Right hindlimb (tissue), 1 donor: Measurements from ENCODE around the gene RAD17.
"Not testable (repeated sequence)": the region's sequence is repeated elsewhere in the genome, so short reads cannot be mapped to it uniquely, and the experiment has no call there.

Experiments used
- DNase-seq: peaks from one replicate; pipeline ENCODE4 v3.0.0-alpha.2; 2018

The RAD17 gene

DNA sequence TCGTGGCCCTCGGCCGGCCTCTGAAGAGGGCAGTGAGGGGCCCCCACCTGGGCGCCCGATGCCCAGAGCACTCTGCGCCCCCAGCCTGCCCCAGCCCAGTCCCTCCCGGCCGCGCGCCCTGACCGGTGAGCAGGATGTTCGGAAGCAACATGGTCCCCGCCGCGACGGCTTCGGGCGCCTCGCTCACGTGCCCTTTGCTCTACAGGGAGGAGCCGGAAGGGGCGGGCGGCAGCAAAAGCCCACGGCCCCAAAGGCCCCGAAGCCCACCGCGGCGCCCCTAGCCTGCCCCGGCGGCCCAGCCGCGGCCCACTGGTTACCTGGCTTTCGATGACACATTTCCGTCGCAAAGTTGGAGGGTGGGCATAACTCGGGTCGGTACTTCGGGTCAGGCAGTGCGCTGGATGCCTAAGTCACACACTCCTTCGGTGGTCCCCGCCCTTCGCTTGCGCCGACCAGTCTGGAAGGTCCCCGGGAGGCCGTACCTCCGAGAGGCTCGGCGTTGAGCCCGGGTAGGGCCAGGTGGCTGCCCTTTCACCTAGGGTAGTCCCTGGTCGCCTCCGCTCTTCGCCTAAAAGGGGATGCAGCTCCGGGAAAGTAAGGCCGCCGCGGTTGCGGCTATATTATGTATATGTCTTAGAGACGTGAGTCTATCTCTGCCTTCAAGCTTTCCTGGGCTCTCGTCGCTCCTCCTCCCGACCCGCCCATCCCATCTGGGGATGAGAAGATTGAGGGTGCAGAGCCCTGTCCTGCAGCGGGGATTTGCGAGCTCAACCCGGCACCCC is at the start of gene RAD17, which contains the start of the genes AK6 and TAF9:
TSS of gene RAD17 (plus strand) at position 479 of the 782 bp plus-strand sequence. CDS start 2,391 bp downstream, outside the sequence.
TSS of gene AK6 (minus strand) at position 181 of the 782 bp plus-strand sequence. CDS start at position 151, 30 bp downstream.
TSS of gene TAF9 (minus strand) at position 181 of the 782 bp plus-strand sequence. CDS start 3,783 bp downstream, outside the sequence.
- DNase-seq: peak; percentile 96

DNA sequence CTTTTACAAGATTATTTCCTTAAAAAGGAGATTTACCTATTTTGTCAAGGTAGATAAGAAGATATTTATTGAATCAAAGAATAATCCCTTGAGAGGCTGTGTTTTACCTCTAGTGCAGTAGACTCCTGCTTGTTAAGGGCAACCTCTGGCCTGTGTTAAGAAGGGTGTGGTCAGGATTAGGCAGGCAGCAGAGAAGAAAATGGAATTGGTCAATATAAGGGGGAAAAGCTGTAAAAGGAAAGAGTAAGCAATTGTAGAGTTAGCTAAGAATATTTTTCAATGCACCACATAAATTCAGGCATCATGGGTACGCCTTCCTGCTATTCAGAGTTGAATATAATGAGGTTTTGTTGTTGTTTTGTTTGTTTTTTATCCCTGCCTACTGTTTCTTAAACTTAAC is 43.3 kb upstream of the RAD17 start:
- DNase-seq: no peak

DNA sequence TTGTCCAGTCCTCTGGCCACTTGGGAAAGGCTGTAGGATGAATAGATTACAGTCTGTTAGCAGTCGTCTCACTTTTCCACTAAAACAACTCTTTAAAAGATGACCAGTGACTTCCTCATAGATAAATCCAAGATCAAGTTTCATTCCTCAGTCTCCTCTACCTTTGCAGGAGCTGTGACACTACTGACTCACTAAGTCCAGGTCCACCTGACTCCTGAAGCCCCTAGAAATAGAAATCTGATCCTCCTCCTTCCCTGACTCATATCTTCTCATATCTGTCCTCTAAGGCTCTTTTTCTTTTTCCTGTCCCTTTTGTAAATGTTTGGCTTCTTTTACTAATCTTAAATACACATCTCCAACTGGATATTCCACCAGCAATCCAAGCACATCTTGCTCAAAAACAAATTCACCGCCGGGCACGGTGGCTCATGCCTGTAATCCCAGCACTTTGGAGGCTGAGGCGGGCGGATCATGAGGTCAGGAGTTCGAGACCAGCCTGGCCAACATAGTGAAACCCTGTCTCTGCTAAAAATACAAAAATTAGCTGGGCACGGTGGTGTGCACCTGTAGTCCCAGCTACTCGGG is 39.6 kb upstream of the RAD17 start:
- no peak for DNase-seq

GRCh38 chr5:69331528-69332445 is 37.8 kb upstream of the RAD17 start:
- no peak for DNase-seq

GRCh38 chr5:69333668-69334315 is 35.8 kb upstream of the RAD17 start:
- DNase-seq: not testable (repeated sequence)

DNA sequence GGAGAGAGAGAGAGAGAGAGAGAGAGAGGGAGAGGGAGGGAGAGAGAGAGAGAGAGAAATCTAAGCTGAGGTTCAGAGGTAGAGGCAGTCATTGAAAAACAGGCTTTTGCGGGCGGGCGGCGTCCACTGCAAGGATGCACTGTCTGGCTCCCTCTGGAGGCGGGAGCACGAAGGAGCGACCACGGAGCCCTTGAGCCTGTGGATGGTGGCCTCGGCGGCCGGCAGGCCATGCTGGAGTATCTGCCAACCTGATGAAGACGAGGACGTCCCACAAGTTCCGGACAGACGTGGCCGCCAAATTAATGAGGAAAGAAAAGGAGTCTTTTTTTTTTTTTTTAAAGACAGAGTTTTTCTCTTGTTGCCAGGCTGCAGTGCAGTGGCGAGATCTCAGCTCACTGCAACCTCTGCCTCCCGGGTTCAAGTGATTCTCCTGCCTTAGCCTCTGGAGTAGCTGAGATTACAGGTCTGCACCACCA is 34.8 kb upstream of the RAD17 start:
- peak; percentile 81 for DNase-seq

- no peak for DNase-seq
These were observed 34.2 kb upstream of the RAD17 start for GRCh38 chr5:69335341-69335935.

DNA sequence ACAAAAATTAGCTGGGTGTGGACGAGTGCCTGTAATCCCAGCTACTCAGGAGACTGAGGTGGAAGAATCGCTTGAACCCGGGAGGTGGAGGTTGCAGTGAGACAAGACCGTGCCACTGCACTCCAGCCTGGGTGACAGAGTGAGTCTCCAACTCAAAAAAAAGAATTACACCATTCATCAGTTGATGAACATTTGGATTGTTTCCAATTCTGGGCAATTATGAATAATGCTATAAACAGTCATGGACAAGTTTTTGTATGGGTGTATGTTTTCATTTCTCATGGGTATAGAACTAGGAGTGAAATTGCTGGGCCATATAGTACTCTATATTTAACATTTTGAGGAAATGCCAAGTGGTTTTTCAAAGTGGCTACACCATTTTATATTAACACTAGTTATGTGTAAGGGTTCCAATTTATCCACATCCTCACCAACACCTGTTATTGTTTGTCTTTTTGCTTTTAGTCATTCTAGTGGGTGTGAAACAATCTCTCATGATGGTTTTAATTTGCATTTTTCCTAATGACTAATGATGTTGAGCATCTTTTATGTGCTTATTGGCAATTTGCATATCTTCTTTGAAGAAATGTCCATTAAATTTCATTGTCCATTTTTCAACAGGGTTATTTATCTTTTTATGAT is 28.0 kb upstream of the RAD17 start:
- DNase-seq: no peak

DNA sequence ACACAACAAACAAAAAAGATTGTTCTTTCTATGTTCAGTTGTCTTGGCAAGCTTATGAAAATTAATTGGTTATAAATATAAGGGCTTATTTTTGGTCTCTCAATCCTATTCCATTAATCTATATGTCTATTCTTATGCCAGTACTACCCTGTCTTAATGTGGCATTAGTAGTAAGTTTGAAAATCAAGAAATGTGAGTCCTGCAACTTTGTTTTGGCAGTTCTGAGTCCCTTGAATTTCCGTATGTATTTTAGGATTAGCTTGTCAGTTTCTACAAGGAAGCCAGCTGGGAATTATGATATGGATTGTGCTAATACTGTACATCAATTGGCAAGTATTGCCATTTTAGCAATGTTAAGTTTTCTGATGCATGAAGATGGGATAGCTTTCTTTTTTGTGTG is 26.5 kb upstream of the RAD17 start:
- no peak for DNase-seq

- DNase-seq: no peak
These were observed 19.0 kb upstream of the RAD17 start for GRCh38 chr5:69350664-69351063.

- DNase-seq: no peak
These were observed 9.9 kb upstream of the RAD17 start for GRCh38 chr5:69359699-69360098.

- no peak for DNase-seq
These were observed 9.2 kb upstream of the RAD17 start for GRCh38 chr5:69360442-69360841.

DNA sequence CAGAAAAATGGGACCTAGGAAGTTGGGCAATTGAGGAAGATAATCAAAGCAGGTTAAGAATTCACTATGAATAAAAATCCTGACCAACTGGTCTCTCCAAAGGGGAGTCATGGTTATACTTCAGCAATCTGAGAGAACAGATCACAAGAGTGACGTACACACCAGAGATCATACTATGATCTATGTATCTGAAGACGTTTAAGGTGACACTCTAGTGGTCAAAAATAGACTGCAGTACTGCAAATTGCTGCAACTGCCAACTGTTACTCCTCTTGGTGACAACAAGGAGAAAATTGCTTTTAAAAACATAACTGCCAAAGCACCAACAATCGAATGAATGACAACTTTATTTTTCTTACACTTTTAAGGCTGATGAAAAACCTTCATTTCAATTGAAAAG is 5.2 kb upstream of the RAD17 start:
- DNase-seq: no peak

DNA sequence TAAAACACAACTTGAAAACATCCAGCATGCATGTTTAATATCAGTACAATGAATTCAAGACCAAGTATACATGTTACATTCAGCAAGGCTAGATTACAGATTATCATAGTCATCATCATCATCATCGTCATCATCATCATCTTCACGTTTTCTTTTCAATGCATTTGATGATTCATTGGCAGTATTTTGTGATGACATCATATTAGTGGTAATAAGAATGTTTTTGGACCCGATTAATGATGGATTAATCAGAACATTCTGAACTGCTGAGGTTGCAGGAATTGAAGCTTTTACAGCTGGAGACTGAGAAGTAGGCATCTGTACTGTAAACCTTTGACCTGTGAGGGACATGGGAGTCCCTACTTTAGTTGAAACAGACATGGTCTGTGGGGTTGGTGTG is 4.8 kb upstream of the RAD17 start:
- no peak for DNase-seq

DNA sequence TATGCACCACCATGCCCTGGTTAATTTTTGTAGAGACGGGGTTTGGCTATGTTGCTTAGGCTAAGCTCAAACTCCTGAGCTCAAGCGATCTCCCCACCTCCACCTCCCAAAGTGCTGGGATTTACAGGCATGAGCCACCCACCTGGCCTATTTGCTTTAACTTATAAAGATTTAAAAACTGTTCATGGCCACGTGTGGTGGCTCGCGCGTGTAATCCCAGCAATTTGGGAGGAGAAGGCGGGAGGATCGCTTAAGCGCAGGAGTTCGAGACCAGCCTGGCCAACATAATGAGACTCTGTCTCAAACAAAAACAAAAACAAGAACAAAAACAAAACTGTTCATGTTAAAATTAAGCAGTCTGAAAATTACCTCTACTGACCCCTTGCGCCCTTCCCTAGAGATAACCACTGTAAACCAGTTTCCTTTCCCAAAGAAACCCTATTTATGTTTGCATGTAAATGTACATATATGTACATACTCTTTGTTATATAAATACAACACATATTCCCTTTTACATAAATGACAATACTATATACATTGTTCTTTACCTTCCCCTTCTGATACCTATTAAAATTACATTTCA is 1.8 kb upstream of the RAD17 start:
- DNase-seq: no peak

DNA sequence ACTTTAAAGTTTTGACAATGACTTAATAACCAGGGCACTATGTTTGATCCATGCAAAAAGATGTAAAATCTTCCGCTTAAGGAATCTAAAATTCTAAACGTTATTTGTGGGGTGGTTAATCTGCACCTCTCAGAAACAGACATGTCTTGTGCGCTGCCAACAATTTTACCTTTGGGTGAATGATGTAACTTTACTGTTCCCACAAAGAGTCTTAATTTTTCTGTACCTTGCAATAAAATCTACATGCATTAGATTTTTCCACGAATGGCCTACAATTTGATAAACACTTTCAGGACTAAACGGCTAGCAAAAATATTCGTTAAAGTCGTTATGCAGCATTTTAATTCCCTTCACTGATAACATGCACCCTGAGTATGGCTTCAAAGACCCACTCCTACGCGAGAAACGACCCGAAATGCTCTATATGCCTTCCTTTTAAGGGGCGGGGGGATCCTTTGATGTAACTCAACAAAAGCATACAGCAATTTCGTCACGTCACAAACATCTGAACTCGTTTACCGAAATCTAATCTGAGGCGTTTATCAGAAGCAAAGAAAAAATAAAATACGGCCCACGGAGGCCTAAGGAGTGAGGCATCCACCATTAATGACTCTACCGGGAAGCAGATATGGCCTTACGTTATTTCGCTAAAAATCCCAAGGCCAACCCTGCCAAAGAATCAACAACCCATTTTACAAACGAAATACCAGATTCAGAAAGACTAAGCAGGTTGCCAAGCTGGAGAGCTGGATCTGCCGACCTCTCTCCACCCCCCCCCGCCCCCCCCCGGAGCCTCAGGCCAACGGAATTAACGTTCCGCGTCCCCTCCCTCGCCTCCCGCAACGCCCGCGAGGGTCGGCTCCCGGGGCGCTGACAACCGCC is 919 bp upstream of the RAD17 start:
- DNase-seq: no peak

DNA sequence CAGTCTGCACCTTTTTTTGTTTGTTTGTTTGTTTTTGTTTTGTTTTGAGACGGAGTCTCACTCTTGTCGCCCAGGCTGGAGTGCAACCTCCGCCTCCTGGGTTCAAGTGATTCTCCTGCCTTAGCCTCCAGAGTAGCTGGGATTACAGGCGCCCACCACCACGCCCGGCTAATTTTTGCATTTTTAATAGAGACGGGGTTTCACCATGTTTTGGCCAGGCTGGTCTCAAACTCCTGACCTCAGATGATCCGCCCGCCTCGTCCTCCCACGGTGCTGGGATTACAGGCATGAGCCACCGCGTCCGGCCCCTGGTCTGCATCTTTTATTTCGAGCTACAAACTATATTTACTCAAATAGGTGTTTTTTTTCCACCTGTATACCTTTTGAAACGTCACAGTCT is 717 bp downstream of the RAD17 start:
- not testable (repeated sequence) for DNase-seq

DNA sequence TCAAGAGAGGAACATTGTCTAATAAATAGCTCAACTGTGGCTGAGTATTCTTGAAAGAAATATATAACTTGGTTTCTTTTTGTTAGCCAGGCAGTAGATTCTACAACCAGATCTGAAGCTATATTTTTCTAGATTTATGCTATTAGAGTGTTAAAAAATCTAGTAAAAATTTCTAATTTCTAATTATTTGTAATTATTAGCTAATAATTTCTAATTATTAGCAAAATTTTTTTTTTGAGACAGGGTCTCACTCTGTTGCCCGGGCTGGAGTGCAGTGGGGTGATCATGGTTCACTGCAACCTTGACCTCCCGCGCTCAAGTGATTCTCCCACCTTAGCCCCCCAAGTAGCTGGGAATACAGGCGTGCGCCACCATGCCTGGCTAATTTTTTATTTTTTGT is 2.8 kb downstream of the RAD17 start:
- no peak for DNase-seq

DNA sequence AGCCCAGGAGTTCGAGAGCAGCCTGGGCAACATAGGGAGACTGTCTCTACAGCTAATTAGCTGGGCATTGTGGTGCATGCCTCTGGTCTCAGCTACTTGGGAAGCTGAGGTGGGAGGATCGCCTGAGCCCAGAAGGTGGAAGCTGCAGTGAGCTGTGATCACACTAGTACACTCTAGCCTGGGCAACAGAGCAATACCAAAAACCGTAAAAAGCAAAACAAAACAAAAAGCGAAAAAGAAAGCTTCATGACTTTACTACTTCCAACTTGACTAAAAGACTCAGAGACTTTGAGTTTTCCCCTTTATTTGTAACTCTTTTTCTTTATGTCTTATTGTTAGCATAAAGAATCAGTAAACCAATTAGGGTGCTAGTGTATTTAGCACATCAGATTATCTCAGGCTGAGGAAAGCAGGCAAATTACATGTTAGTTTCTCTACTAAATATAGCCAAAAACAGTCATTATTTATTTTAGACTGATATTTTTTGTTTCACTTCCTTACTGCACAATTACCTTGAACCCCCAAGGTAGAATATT is 5.4 kb downstream of the RAD17 start:
- DNase-seq: no peak

DNA sequence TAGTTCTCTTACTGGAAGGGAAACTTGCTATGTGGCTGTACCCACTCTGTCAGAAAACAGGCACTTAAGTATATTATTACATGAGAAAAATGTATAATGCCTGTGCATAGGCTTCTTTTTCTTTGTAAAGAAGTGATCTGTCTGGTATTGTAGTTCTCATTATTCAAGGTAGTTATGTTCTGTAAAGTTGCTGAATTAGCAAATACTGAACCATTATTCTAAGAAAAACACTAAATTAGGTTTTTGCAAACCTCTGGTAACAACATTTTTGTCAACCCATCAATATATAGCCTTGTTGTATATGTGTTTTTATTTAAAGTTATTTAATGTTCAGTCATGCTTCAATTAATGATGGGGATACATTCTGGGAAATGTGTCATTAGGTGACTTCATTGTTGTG is 8.8 kb downstream of the RAD17 start:
- no peak for DNase-seq
